H9 (cell line): ENCODE measurements around the gene SMARCA2. TPM values are rescaled to one million over a fixed set of nuclear protein-coding genes. Genes with fewer than 3 reads are reported as not detected.

Source experiments
- DNase-seq: peaks from one replicate; pipeline ENCODE4 v3.0.0-alpha.2; 2017
- H2AFZ ChIP-seq: one replicate; pipeline ENCODE4 v1.6.1; 2013; ENCODE audit warnings: mild to moderate bottlenecking, low read length, control low read depth, moderate library complexity
- H2AK5ac ChIP-seq: 2 replicates; pipeline ENCODE4 v1.6.1; 2013; ENCODE audit warnings: low read length, control low read depth, mixed read lengths; ENCODE audit not compliant: insufficient read length
- H2BK120ac ChIP-seq: one replicate; pipeline ENCODE4 v1.6.1; 2013; ENCODE audit warnings: low read depth, mild to moderate bottlenecking, low read length, control low read depth, inconsistent platforms; ENCODE audit not compliant: poor library complexity, severe bottlenecking
- H2BK12ac ChIP-seq: 2 replicates; pipeline ENCODE4 v1.6.1; 2013; ENCODE audit warnings: low read length, control low read depth, mixed read lengths, low read depth; ENCODE audit not compliant: insufficient read length
- H2BK15ac ChIP-seq: 2 replicates; pipeline ENCODE4 v1.6.1; 2013; ENCODE audit warnings: low read depth, low read length, control low read depth
- H2BK20ac ChIP-seq: one replicate; pipeline ENCODE4 v1.6.1; 2013; ENCODE audit warnings: low read depth, mild to moderate bottlenecking, low read length, control low read depth, inconsistent platforms; ENCODE audit not compliant: poor library complexity, severe bottlenecking
- H2BK5ac ChIP-seq: 2 replicates; pipeline ENCODE4 v1.6.1; 2013; ENCODE audit warnings: low read length, control low read depth, mixed read lengths; ENCODE audit not compliant: insufficient read length
- H3K14ac ChIP-seq: 2 replicates; pipeline ENCODE4 v1.6.1; 2013; ENCODE audit warnings: low read length, control low read depth; ENCODE audit not compliant: insufficient read depth
- H3K18ac ChIP-seq: 2 replicates; pipeline ENCODE4 v1.6.1; 2013; ENCODE audit warnings: low read depth, mild to moderate bottlenecking, mixed read lengths, low read length, control low read depth; ENCODE audit not compliant: insufficient read length
- H3K23ac ChIP-seq: 2 replicates; pipeline ENCODE4 v1.6.1; 2013; ENCODE audit warnings: low read length, control low read depth, mixed read lengths, low read depth; ENCODE audit not compliant: insufficient read length
- H3K23me2 ChIP-seq: 2 replicates; pipeline ENCODE4 v1.6.1; 2013; ENCODE audit warnings: low read depth, mild to moderate bottlenecking, mixed read lengths, low read length, control low read depth; ENCODE audit not compliant: insufficient read length, poor library complexity, severe bottlenecking
- H3K27ac ChIP-seq: 2 replicates; pipeline ENCODE4 v1.5.1; 2013; ENCODE audit warnings: low read length, control low read depth, mixed read lengths, low read depth; ENCODE audit not compliant: insufficient read length
- H3K27me3 ChIP-seq: 2 replicates; pipeline ENCODE4 v1.6.1; 2013; ENCODE audit warnings: low read length, control low read depth, inconsistent platforms; ENCODE audit not compliant: insufficient read depth
- H3K4ac ChIP-seq: 2 replicates; pipeline ENCODE4 v1.6.1; 2013; ENCODE audit warnings: low read depth, mild to moderate bottlenecking, control low read depth, inconsistent platforms, low read length, moderate library complexity
- H3K4me1 ChIP-seq: 2 replicates; pipeline ENCODE4 v1.6.1; 2013; ENCODE audit warnings: low read length, control low read depth, inconsistent platforms; ENCODE audit not compliant: insufficient read depth
- H3K4me2 ChIP-seq: 2 replicates; pipeline ENCODE4 v1.6.1; 2013; ENCODE audit warnings: low read length, control low read depth, mixed read lengths; ENCODE audit not compliant: insufficient read length, insufficient read depth
- H3K56ac ChIP-seq: 2 replicates; pipeline ENCODE4 v1.6.1; 2013; ENCODE audit warnings: low read depth, mild to moderate bottlenecking, mixed read lengths, low read length, control low read depth; ENCODE audit not compliant: insufficient read length
- H3K79me1 ChIP-seq: 2 replicates; pipeline ENCODE4 v1.6.1; 2013; ENCODE audit warnings: low read depth, mild to moderate bottlenecking, moderate library complexity, low read length, control low read depth, inconsistent platforms; ENCODE audit not compliant: insufficient read depth, poor library complexity, severe bottlenecking
- H3K79me2 ChIP-seq: 2 replicates; pipeline ENCODE4 v1.6.1; 2013; ENCODE audit warnings: low read length, control low read depth, inconsistent platforms; ENCODE audit not compliant: insufficient read depth
- H3K9ac ChIP-seq: 2 replicates; pipeline ENCODE4 v1.6.1; 2013; ENCODE audit warnings: low read length, control low read depth, mixed read lengths; ENCODE audit not compliant: insufficient read length; ENCODE audit errors: extremely low read depth
- H3K9me3 ChIP-seq: one replicate; pipeline ENCODE4 v1.6.1; 2013; ENCODE audit warnings: low read depth, low read length, inconsistent platforms; ENCODE audit not compliant: control insufficient read depth
- H3T11ph ChIP-seq: one replicate; pipeline ENCODE4 v1.6.1; 2013; ENCODE audit warnings: mild to moderate bottlenecking, low read length, control low read depth, inconsistent platforms
- H4K20me1 ChIP-seq: one replicate; pipeline ENCODE4 v1.6.1; 2013; ENCODE audit not compliant: control insufficient read depth, insufficient read length, insufficient read depth
- H4K5ac ChIP-seq: 2 replicates; pipeline ENCODE4 v1.6.1; 2013; ENCODE audit warnings: low read depth, mild to moderate bottlenecking, mixed read lengths, low read length, control low read depth; ENCODE audit not compliant: insufficient read length
- H4K8ac ChIP-seq: replicated peaks from 2 replicates; pipeline ENCODE4 v1.6.1; 2013; ENCODE audit warnings: low read length, control low read depth, mixed read lengths, low read depth; ENCODE audit not compliant: insufficient read length
- H4K91ac ChIP-seq: 2 replicates; pipeline ENCODE4 v1.6.1; 2013; ENCODE audit warnings: low read depth, mild to moderate bottlenecking, moderate library complexity, mixed read lengths, low read length, control low read depth; ENCODE audit not compliant: insufficient read length
- H3K27ac Mint-ChIP-seq, 3 experiments: 2 replicates in 2 of 3; 3 replicates in 1 of 3; pipeline ENCODE4 v1.8.0; 2020 to 2021; ENCODE audit warnings: mixed read lengths in 3 of 3, mild to moderate bottlenecking in 1 of 3, moderate library complexity in 1 of 3
- H3K27me3 Mint-ChIP-seq: 2 replicates; pipeline ENCODE4 v1.8.0; 2021; ENCODE audit warnings: low read depth, mild to moderate bottlenecking, moderate library complexity, mixed read lengths
- H3K36me3 Mint-ChIP-seq, 3 experiments: 2 replicates in 2 of 3; 3 replicates in 1 of 3; pipeline ENCODE4 v1.8.0; 2020 to 2021; ENCODE audit warnings: low read depth in 3 of 3, mixed read lengths in 3 of 3; ENCODE audit not compliant: insufficient read depth in 1 of 3
- H3K4me1 Mint-ChIP-seq, 2 experiments: 2 replicates each; pipeline ENCODE4 v1.8.0; 2020; ENCODE audit warnings: mixed read lengths in 2 of 2
- H3K4me3 Mint-ChIP-seq, 2 experiments: 2 replicates in 1 of 2; 3 replicates in 1 of 2; pipeline ENCODE4 v1.8.0; 2020 to 2021; ENCODE audit warnings: mild to moderate bottlenecking in 2 of 2, mixed read lengths in 2 of 2, moderate library complexity in 1 of 2
- H3K9me3 Mint-ChIP-seq, 2 experiments: 2 replicates in 1 of 2; 3 replicates in 1 of 2; pipeline ENCODE4 v1.8.0; 2020; ENCODE audit warnings: mild to moderate bottlenecking in 2 of 2, mixed read lengths in 2 of 2, moderate library complexity in 1 of 2
- CTCF ChIP-seq: fragments of 200-600 bp; sonication (generic); conservative IDR thresholded peaks from 3 replicates; pipeline ENCODE4 v1.8.0; 2021; ENCODE audit warnings: antibody characterized with exemption, mild to moderate bottlenecking
- WGBS: extraction: QIAGEN DNeasy Blood & Tissue Kit; methylation state at CpG from one replicate; pipeline ENCODE4 v1.1.7; 2013; ENCODE audit warnings: missing lambda C conversion rate, low lambda C conversion rate, mixed read lengths; ENCODE audit not compliant: insufficient read length; ENCODE audit errors: extremely low coverage; 5-methylcytosine and 5-hydroxymethylcytosine counted together
- total RNA-seq: library from RNA; stranded (reverse); gene quantifications from 2 replicates; pipeline ENCODE4 v1.2.1, GENCODE V29; 2021

The SMARCA2 gene
- total RNA-seq, 1 experiment from 2014 or later = 15.3 TPM

DNA sequence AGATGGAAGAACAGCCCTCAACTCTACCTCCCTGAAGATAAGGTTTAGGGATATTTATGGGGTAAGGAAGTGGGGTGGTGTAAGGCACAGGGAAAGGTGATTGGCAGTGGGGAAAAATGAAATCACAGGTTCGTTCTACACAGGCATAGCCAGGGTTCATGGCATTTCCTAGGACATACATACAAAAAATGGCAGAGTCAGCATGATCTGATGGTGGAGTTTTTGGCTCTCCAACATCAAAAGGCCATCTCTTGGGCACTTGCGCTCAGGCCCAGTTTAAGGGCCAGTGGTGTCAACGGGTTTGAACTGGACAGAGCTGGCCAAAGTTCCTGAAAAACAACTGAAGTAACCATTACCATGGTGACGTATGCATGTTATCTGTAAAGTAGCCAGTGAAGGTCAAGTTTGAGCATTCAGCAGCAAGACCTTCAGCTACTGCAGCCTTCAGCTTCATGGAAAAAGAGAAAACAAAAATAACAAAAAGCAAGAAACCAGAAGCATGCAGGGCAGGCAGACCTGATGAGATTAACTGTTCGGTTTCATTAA is 92.8 kb downstream of the SMARCA2 start:
- Mint-ChIP-seq H3K27ac (no peak overlapping the region), H3K9me3 (no peaks in the 10 kb centered on the region), H3K27me3 (no peaks in the 10 kb centered on the region), H3K4me1 (peaks cover 0 to 9% of the 10 kb centered on the region in 2 experiments; a peak in 2 of 4 replicates), H3K4me3 (no peak overlapping the region), H3K36me3 (no peaks in the 10 kb centered on the region)
- Histone ChIP-seq H3K56ac (no peak overlapping the region), H3K23ac (no peak overlapping the region), H3K79me2 (no peaks in the 10 kb centered on the region), H2BK20ac (no peak overlapping the region), H3K79me1 (no peaks in the 10 kb centered on the region), H3K4me2 (no peak overlapping the region), H2BK15ac (no peak overlapping the region), H3K27ac (no peak overlapping the region), H3K9me3 (no peaks in the 10 kb centered on the region), H3K14ac (no peak overlapping the region), H3K9ac (no peak overlapping the region), H4K91ac (no peak overlapping the region), H2BK12ac (no peak overlapping the region), H3K27me3 (no peaks in the 10 kb centered on the region), H4K20me1 (no peaks in the 10 kb centered on the region), H3K4ac (no peak overlapping the region), H3T11ph (no peak overlapping the region), H2AK5ac (no peak overlapping the region), H2AFZ (no peak overlapping the region), H4K8ac (no peak overlapping the region), H2BK120ac (no peak overlapping the region), H3K4me1 (no peaks in the 10 kb centered on the region), H3K18ac (no peak overlapping the region), H2BK5ac (no peak overlapping the region), H4K5ac (no peak overlapping the region), H3K23me2 (no peaks in the 10 kb centered on the region)
- WGBS = no CpG with 5 or more reads among the region's 5 CpGs
- no peak for DNase-seq
- no peak for TF ChIP-seq CTCF
